H9 (cell line): ENCODE measurements around the gene SPATA46. TPM values are rescaled to one million over a fixed set of nuclear protein-coding genes. Genes with fewer than 3 reads are reported as not detected.

Experiments
- DNase-seq: peaks from one replicate; pipeline ENCODE4 v3.0.0-alpha.2; 2017
- H2AFZ ChIP-seq: one replicate; pipeline ENCODE4 v1.6.1; 2013; ENCODE audit warnings: mild to moderate bottlenecking, low read length, control low read depth, moderate library complexity
- H2AK5ac ChIP-seq: 2 replicates; pipeline ENCODE4 v1.6.1; 2013; ENCODE audit warnings: low read length, control low read depth, mixed read lengths; ENCODE audit not compliant: insufficient read length
- H2BK120ac ChIP-seq: one replicate; pipeline ENCODE4 v1.6.1; 2013; ENCODE audit warnings: low read depth, mild to moderate bottlenecking, low read length, control low read depth, inconsistent platforms; ENCODE audit not compliant: poor library complexity, severe bottlenecking
- H2BK12ac ChIP-seq: 2 replicates; pipeline ENCODE4 v1.6.1; 2013; ENCODE audit warnings: low read length, control low read depth, mixed read lengths, low read depth; ENCODE audit not compliant: insufficient read length
- H2BK15ac ChIP-seq: 2 replicates; pipeline ENCODE4 v1.6.1; 2013; ENCODE audit warnings: low read depth, low read length, control low read depth
- H2BK20ac ChIP-seq: one replicate; pipeline ENCODE4 v1.6.1; 2013; ENCODE audit warnings: low read depth, mild to moderate bottlenecking, low read length, control low read depth, inconsistent platforms; ENCODE audit not compliant: poor library complexity, severe bottlenecking
- H2BK5ac ChIP-seq: 2 replicates; pipeline ENCODE4 v1.6.1; 2013; ENCODE audit warnings: low read length, control low read depth, mixed read lengths; ENCODE audit not compliant: insufficient read length
- H3K14ac ChIP-seq: 2 replicates; pipeline ENCODE4 v1.6.1; 2013; ENCODE audit warnings: low read length, control low read depth; ENCODE audit not compliant: insufficient read depth
- H3K18ac ChIP-seq: 2 replicates; pipeline ENCODE4 v1.6.1; 2013; ENCODE audit warnings: low read depth, mild to moderate bottlenecking, mixed read lengths, low read length, control low read depth; ENCODE audit not compliant: insufficient read length
- H3K23ac ChIP-seq: 2 replicates; pipeline ENCODE4 v1.6.1; 2013; ENCODE audit warnings: low read length, control low read depth, mixed read lengths, low read depth; ENCODE audit not compliant: insufficient read length
- H3K23me2 ChIP-seq: 2 replicates; pipeline ENCODE4 v1.6.1; 2013; ENCODE audit warnings: low read depth, mild to moderate bottlenecking, mixed read lengths, low read length, control low read depth; ENCODE audit not compliant: insufficient read length, poor library complexity, severe bottlenecking
- H3K27ac ChIP-seq: 2 replicates; pipeline ENCODE4 v1.5.1; 2013; ENCODE audit warnings: low read length, control low read depth, mixed read lengths, low read depth; ENCODE audit not compliant: insufficient read length
- H3K27me3 ChIP-seq: 2 replicates; pipeline ENCODE4 v1.6.1; 2013; ENCODE audit warnings: low read length, control low read depth, inconsistent platforms; ENCODE audit not compliant: insufficient read depth
- H3K4ac ChIP-seq: 2 replicates; pipeline ENCODE4 v1.6.1; 2013; ENCODE audit warnings: low read depth, mild to moderate bottlenecking, control low read depth, inconsistent platforms, low read length, moderate library complexity
- H3K4me1 ChIP-seq: 2 replicates; pipeline ENCODE4 v1.6.1; 2013; ENCODE audit warnings: low read length, control low read depth, inconsistent platforms; ENCODE audit not compliant: insufficient read depth
- H3K4me2 ChIP-seq: 2 replicates; pipeline ENCODE4 v1.6.1; 2013; ENCODE audit warnings: low read length, control low read depth, mixed read lengths; ENCODE audit not compliant: insufficient read length, insufficient read depth
- H3K56ac ChIP-seq: 2 replicates; pipeline ENCODE4 v1.6.1; 2013; ENCODE audit warnings: low read depth, mild to moderate bottlenecking, mixed read lengths, low read length, control low read depth; ENCODE audit not compliant: insufficient read length
- H3K79me1 ChIP-seq: 2 replicates; pipeline ENCODE4 v1.6.1; 2013; ENCODE audit warnings: low read depth, mild to moderate bottlenecking, moderate library complexity, low read length, control low read depth, inconsistent platforms; ENCODE audit not compliant: insufficient read depth, poor library complexity, severe bottlenecking
- H3K79me2 ChIP-seq: 2 replicates; pipeline ENCODE4 v1.6.1; 2013; ENCODE audit warnings: low read length, control low read depth, inconsistent platforms; ENCODE audit not compliant: insufficient read depth
- H3K9ac ChIP-seq: 2 replicates; pipeline ENCODE4 v1.6.1; 2013; ENCODE audit warnings: low read length, control low read depth, mixed read lengths; ENCODE audit not compliant: insufficient read length; ENCODE audit errors: extremely low read depth
- H3K9me3 ChIP-seq: one replicate; pipeline ENCODE4 v1.6.1; 2013; ENCODE audit warnings: low read depth, low read length, inconsistent platforms; ENCODE audit not compliant: control insufficient read depth
- H3T11ph ChIP-seq: one replicate; pipeline ENCODE4 v1.6.1; 2013; ENCODE audit warnings: mild to moderate bottlenecking, low read length, control low read depth, inconsistent platforms
- H4K20me1 ChIP-seq: one replicate; pipeline ENCODE4 v1.6.1; 2013; ENCODE audit not compliant: control insufficient read depth, insufficient read length, insufficient read depth
- H4K5ac ChIP-seq: 2 replicates; pipeline ENCODE4 v1.6.1; 2013; ENCODE audit warnings: low read depth, mild to moderate bottlenecking, mixed read lengths, low read length, control low read depth; ENCODE audit not compliant: insufficient read length
- H4K8ac ChIP-seq: replicated peaks from 2 replicates; pipeline ENCODE4 v1.6.1; 2013; ENCODE audit warnings: low read length, control low read depth, mixed read lengths, low read depth; ENCODE audit not compliant: insufficient read length
- H4K91ac ChIP-seq: 2 replicates; pipeline ENCODE4 v1.6.1; 2013; ENCODE audit warnings: low read depth, mild to moderate bottlenecking, moderate library complexity, mixed read lengths, low read length, control low read depth; ENCODE audit not compliant: insufficient read length
- H3K27ac Mint-ChIP-seq, 3 experiments: 2 replicates in 2 of 3; 3 replicates in 1 of 3; pipeline ENCODE4 v1.8.0; 2020 to 2021; ENCODE audit warnings: mixed read lengths in 3 of 3, mild to moderate bottlenecking in 1 of 3, moderate library complexity in 1 of 3
- H3K27me3 Mint-ChIP-seq: 2 replicates; pipeline ENCODE4 v1.8.0; 2021; ENCODE audit warnings: low read depth, mild to moderate bottlenecking, moderate library complexity, mixed read lengths
- H3K36me3 Mint-ChIP-seq, 3 experiments: 2 replicates in 2 of 3; 3 replicates in 1 of 3; pipeline ENCODE4 v1.8.0; 2020 to 2021; ENCODE audit warnings: low read depth in 3 of 3, mixed read lengths in 3 of 3; ENCODE audit not compliant: insufficient read depth in 1 of 3
- H3K4me1 Mint-ChIP-seq, 2 experiments: 2 replicates each; pipeline ENCODE4 v1.8.0; 2020; ENCODE audit warnings: mixed read lengths in 2 of 2
- H3K4me3 Mint-ChIP-seq, 2 experiments: 2 replicates in 1 of 2; 3 replicates in 1 of 2; pipeline ENCODE4 v1.8.0; 2020 to 2021; ENCODE audit warnings: mild to moderate bottlenecking in 2 of 2, mixed read lengths in 2 of 2, moderate library complexity in 1 of 2
- H3K9me3 Mint-ChIP-seq, 2 experiments: 2 replicates in 1 of 2; 3 replicates in 1 of 2; pipeline ENCODE4 v1.8.0; 2020; ENCODE audit warnings: mild to moderate bottlenecking in 2 of 2, mixed read lengths in 2 of 2, moderate library complexity in 1 of 2
- CTCF ChIP-seq: fragments of 200-600 bp; sonication (generic); conservative IDR thresholded peaks from 3 replicates; pipeline ENCODE4 v1.8.0; 2021; ENCODE audit warnings: antibody characterized with exemption, mild to moderate bottlenecking
- WGBS: extraction: QIAGEN DNeasy Blood & Tissue Kit; methylation state at CpG from one replicate; pipeline ENCODE4 v1.1.7; 2013; ENCODE audit warnings: missing lambda C conversion rate, low lambda C conversion rate, mixed read lengths; ENCODE audit not compliant: insufficient read length; ENCODE audit errors: extremely low coverage; 5-methylcytosine and 5-hydroxymethylcytosine counted together
- total RNA-seq: library from RNA; stranded (reverse); gene quantifications from 2 replicates; pipeline ENCODE4 v1.2.1, GENCODE V29; 2021

SPATA46 gene
- total RNA-seq, 1 experiment from 2014 or later: not detected

- Histone ChIP-seq H3K4me2 (no peak overlapping the region), H2BK120ac (no peak overlapping the region), H3K27me3 (no peaks in the 10 kb centered on the region), H3K23me2 (no peaks in the 10 kb centered on the region), H2BK15ac (no peak overlapping the region), H4K5ac (no peak overlapping the region), H3K79me2 (no peaks in the 10 kb centered on the region), H3K79me1 (no peaks in the 10 kb centered on the region), H4K8ac (no peak overlapping the region), H4K20me1 (no peaks in the 10 kb centered on the region), H3K18ac (no peak overlapping the region), H2BK5ac (no peak overlapping the region), H3K27ac (no peak overlapping the region), H3K23ac (no peak overlapping the region), H3K9me3 (no peaks in the 10 kb centered on the region), H2BK12ac (no peak overlapping the region), H3K4ac (no peak overlapping the region), H3K14ac (no peak overlapping the region), H2AFZ (no peak overlapping the region), H3K9ac (no peak overlapping the region), H3K4me1 (no peaks in the 10 kb centered on the region), H3T11ph (no peak overlapping the region), H2BK20ac (no peak overlapping the region), H3K56ac (no peak overlapping the region), H4K91ac (no peak overlapping the region), H2AK5ac (no peak overlapping the region)
- Mint-ChIP-seq H3K4me3 (no peak overlapping the region), H3K4me1 (peaks cover 33 to 42% of the 10 kb centered on the region in 2 experiments), H3K9me3 (no peaks in the 10 kb centered on the region), H3K27ac (no peak overlapping the region), H3K27me3 (no peaks in the 10 kb centered on the region; the same call in none of the 2 replicates), H3K36me3 (peaks cover 8 to 21% (median 18%) of the 10 kb centered on the region in 3 experiments; a peak in 6 of 7 replicates)
- no CpG with 5 or more reads among the region's 20 CpGs for WGBS
- DNase-seq: no peak
- TF ChIP-seq CTCF: no peak
Measured at GRCh38 chr1:162387226-162388082, 10.8 kb upstream of the SPATA46 start.
